ENCODE results near the gene PARVG.

PARVG gene

GRCh38 chr22:44181912-44182587, 1.3 kb downstream of the PARVG start:
- no peak for DNase-seq

- no peak for DNase-seq
These were observed 2.0 kb downstream of the PARVG start for GRCh38 chr22:44182588-44183286.

GRCh38 chr22:44183287-44183588, 2.5 kb downstream of the PARVG start:
- no peak for DNase-seq

- DNase-seq, result peak; percentile 13
These were observed 3.3 kb downstream of the PARVG start for GRCh38 chr22:44184006-44184405.

GRCh38 chr22:44185237-44186120, 4.8 kb downstream of the PARVG start:
- no peak for DNase-seq

GRCh38 chr22:44186121-44186510, 5.4 kb downstream of the PARVG start:
- no peak for DNase-seq

- DNase-seq, result no peak
These were observed 6.0 kb downstream of the PARVG start for GRCh38 chr22:44186737-44187136.

- DNase-seq, result no peak
These were observed 7.0 kb downstream of the PARVG start for GRCh38 chr22:44187652-44188230.

- DNase-seq, result no peak
These were observed 7.6 kb downstream of the PARVG start for GRCh38 chr22:44188316-44188715.

GRCh38 chr22:44188986-44189630, 8.4 kb downstream of the PARVG start:
- DNase-seq, result no peak

GRCh38 chr22:44190381-44190976, 9.8 kb downstream of the PARVG start:
- DNase-seq, result no peak

- DNase-seq, result no peak
These were observed 10.3 kb downstream of the PARVG start for GRCh38 chr22:44191036-44191454.

GRCh38 chr22:44192098-44192815, 11.5 kb downstream of the PARVG start:
- no peak for DNase-seq

GRCh38 chr22:44192816-44193534, 12.2 kb downstream of the PARVG start:
- no peak for DNase-seq

- no peak for DNase-seq
These were observed 12.8 kb downstream of the PARVG start for GRCh38 chr22:44193535-44193891.

GRCh38 chr22:44194569-44194968, 13.8 kb downstream of the PARVG start:
- no peak for DNase-seq

- DNase-seq, result peak; percentile 76
These were observed 14.6 kb downstream of the PARVG start for GRCh38 chr22:44195189-44195871.

- DNase-seq, result no peak
These were observed 15.5 kb downstream of the PARVG start for GRCh38 chr22:44196241-44196640.

- no peak for DNase-seq
These were observed 16.0 kb downstream of the PARVG start for GRCh38 chr22:44196731-44197131.

GRCh38 chr22:44197271-44197670, 16.5 kb downstream of the PARVG start:
- no peak for DNase-seq

GRCh38 chr22:44199164-44199563, 18.4 kb downstream of the PARVG start:
- DNase-seq, result no peak

Measured in NCI-H2171 treated with DMSO at 0.1 percent for 48 hours (cell line).